HS-5 (cell line): ENCODE results near the gene MIER3.

Source experiments
- DNase-seq: peaks from one replicate; pipeline ENCODE4 v3.0.0-alpha.2; 2012; ENCODE audit warnings: low read depth

MIER3 gene

GRCh38 chr5:56961746-56962145 lies 9.8 kb upstream of the MIER3 start:
- no peak for DNase-seq

DNA sequence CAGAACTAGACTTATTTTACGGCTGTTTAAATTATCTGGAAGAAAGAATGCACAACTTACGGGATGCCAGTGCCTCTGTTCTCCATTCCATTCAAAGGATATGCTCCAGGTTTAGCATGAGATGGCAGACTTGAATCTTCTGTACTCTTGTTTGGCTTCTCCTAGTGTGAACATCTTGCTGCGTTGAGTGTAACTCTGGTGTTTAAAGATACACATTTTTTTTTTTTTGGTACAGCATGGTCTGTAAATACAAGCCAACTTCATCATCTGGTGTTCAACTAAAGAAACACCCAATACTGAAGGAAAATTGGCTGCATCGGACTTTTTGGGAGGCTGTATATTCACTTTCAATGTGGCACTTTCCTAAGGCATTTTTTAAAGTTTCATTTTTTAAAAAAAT lies 7.4 kb upstream of the MIER3 start:
- DNase-seq, result no peak

GRCh38 chr5:56958595-56958994 lies 6.7 kb upstream of the MIER3 start:
- DNase-seq, result no peak

- DNase-seq, result no peak
Observed at GRCh38 chr5:56954262-56954661, 2.3 kb upstream of the MIER3 start.

- DNase-seq, result no peak
Observed at GRCh38 chr5:56951126-56951945, 587 bp downstream of the MIER3 start.

GRCh38 chr5:56950626-56951125 lies 1.2 kb downstream of the MIER3 start:
- peak; percentile 39 for DNase-seq

GRCh38 chr5:56947052-56947451 lies 4.9 kb downstream of the MIER3 start:
- DNase-seq, result no peak

GRCh38 chr5:56941981-56942380 lies 9.9 kb downstream of the MIER3 start:
- DNase-seq, result no peak

DNA sequence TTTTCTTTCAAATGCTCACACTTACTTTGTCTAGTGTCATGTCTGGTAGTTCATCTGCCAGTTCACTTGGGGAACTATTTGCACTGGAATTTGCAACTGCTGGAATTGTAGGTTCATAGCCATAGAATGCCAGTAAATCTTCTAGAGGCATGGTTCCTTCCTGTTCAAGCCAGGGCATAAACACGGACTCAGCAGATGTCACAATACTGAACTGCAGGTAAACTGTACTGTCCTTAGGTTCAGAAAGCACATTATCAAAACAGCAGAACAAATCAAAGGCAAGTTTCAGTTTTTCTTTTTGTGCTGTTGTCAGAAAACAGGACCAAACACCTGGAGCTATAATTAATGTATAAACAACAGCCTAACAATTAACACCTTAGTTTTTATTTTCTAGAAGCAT lies 13.1 kb downstream of the MIER3 start:
- DNase-seq, result no peak

- DNase-seq, result no peak
Observed at GRCh38 chr5:56934325-56934724, 17.6 kb downstream of the MIER3 start.

DNA sequence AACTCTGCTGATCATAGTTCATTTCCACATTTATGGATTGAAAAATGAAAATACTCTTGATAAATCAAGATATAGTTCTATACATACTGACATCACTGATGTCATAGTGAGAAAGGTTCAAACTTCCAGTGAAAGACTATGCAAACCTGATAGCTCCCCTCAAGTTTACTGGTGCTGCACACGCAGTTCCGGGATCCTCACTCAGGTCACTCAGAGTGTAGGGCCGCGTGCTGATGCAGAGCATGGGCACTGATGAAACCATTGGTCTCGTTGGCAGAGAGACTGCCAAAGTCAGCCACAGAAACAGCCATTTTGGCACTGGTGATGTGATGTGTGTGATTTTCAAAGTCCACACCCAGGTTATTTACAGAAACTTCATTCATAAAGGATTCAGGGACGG lies 29.0 kb downstream of the MIER3 start:
- no peak for DNase-seq

DNA sequence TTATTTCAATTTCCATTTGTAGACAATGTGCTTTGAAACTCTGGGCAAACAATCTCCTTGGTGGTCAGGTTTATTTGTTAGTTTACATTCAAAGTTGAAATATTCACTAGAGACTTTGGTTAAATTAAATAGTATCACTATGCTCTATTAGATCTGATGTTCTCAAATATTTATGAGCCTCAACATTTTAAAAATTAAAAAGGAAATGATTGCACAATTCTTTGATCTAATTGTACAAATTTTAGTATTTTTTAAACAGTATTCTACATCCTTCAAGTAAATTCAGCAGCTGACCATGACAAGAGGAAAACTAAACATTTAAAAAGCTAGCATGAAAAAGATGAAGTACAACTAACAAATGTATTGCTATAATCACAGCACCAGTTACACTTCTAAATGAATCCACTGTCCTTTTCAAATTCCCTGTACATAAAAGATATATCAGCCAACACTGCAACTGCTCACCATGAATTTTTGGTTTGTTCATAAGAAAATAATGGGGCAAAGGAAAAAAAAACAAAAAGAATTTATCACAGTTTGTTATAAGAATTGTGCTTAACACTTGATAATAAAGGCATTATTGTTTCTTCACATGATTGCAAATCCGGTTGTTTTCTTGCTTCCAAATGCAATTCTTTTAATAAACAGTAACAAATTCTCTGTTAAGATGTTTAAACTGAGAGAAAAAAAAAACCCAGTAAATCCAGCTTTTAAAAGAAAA lies 31.8 kb downstream of the MIER3 start:
- DNase-seq, result no peak

DNA sequence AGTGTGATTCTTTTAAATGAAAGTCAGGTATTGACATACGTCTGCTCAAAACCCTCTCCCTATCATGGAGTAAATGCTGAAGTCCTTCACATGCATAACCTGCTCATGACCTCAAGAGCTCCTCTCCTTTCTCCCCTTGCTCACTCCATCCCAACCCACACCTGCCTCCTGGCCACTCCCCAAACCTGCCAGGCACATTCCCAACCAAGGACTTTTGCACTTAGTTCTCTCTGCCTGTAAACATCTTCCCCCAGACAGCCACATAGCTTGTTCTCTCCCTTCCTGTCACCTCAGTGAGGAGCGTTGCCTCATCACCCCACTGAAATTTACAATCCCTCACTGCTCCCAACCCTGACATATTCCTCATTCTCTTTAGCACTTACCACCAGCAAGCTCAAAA lies 33.9 kb downstream of the MIER3 start:
- no peak for DNase-seq

- no peak for DNase-seq
Observed at GRCh38 chr5:56917534-56917933, 34.4 kb downstream of the MIER3 start.

DNA sequence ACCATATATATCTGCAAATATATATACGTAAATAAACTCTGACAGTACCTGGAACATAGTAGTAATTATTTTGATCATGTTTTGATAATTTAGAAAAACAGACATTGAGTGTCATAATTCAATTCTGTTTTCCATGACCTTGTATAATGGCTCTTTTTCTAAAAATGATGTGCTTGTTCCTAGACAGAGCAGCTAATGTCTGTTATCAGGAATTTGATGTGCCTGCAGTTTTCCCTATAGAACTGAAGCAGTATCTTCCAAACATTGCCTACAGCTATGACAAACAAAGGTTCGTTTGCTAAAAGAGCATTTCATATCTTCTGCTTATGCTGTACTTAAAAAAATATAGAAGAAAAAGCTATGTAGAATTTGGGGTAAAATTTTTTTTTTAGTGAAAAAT lies 37.2 kb downstream of the MIER3 start:
- DNase-seq, result no peak

GRCh38 chr5:56913766-56914165 lies 38.2 kb downstream of the MIER3 start:
- DNase-seq, result no peak

- peak; percentile 9 for DNase-seq
Observed at GRCh38 chr5:56910210-56910965, 41.5 kb downstream of the MIER3 start.

GRCh38 chr5:56909294-56910209 lies 42.4 kb downstream of the MIER3 start, which contains the start of gene SETD9:
Gene SETD9, plus strand, starts transcription at chr5:56909596. Its CDS starts 50 bp downstream, at chr5:56909646.
- peak; percentile 80 for DNase-seq

DNA sequence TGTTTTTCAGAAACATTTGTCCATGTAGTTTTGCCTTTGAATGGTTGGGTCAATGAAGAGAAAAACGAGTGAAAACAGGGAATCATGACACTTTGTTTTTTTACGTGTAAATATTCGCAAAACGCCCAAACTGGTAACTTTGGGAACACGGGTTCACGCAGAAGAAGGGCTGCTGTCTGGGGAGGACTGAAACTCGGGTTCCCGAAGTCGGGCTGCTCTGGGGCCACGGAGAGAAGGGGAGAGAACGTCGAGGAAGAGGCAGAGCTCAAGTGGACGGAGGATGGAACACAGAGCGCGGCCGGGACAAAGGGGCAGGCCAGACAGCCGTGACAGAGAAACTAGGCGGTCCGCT lies 43.0 kb downstream of the MIER3 start:
- DNase-seq, result no peak

DNA sequence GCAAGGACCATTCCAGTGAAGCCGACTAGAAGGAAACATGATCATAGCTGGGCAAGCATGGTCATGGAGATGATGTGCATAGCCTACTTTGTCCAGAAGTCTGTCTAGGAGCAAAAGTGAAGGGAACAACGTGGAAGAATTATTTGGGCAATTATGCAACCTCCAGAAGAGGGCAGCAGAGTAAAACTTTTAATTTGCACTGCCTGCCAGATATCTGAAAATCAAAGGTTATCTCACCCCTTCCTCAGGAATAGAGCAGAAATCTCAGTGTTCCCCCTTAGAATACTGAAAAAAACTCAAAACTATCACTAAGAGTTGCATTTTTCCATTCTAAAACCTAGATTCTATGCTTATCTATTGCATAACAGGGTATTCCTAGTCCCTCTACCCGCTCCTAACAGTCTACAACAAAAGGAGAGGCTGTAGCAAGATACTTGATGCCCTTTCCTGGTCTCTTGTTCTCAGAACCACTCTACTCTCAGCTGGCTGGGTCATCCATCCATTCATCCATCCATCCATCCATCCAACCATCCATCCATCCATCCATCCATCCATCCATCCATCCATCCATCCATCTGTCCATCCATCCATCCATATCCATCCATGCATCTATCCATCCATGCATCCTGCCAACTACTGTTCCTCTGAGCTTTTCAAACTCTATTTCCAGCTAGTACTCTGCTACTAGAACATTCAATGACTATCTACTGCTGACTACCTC lies 50.9 kb downstream of the MIER3 start:
- DNase-seq, result peak; percentile 16

- DNase-seq, result peak; percentile 28
Observed at GRCh38 chr5:56900395-56900794, 51.5 kb downstream of the MIER3 start.
